Neutrophil (primary cell): ENCODE data around the gene SORCS1.

Experiments
- H3K27ac ChIP-seq: fragments of 200-600 bp; sonication (generic); 2 replicates; pipeline ENCODE4 v1.5.1; 2016; ENCODE audit warnings: mild to moderate bottlenecking, moderate library complexity
- H3K27me3 ChIP-seq: fragments of 200-600 bp; sonication (generic); 2 replicates; pipeline ENCODE4 v1.6.0; 2016; ENCODE audit warnings: mild to moderate bottlenecking
- H3K36me3 ChIP-seq: fragments of 200-600 bp; sonication (generic); 2 replicates; pipeline ENCODE4 v1.5.1; 2017
- H3K4me1 ChIP-seq, 2 experiments: fragments of 200-600 bp in 1 of 2; sonication (generic) in 1 of 2; 1 replicate in 1 of 2; 2 replicates in 1 of 2; pipeline versions ENCODE4 v1.5.1 to v1.6.1; 2013 to 2016; ENCODE audit warnings: low read depth in 1 of 2, low read length in 1 of 2, mild to moderate bottlenecking in 1 of 2, moderate library complexity in 1 of 2; ENCODE audit not compliant: control insufficient read depth in 1 of 2, insufficient read depth in 1 of 2
- H3K4me3 ChIP-seq, 2 experiments: fragments of 200-600 bp in 1 of 2; sonication (generic) in 1 of 2; 1 replicate in 1 of 2; 2 replicates in 1 of 2; pipeline ENCODE4 v1.5.1; 2013 to 2016; ENCODE audit warnings: low read depth in 1 of 2, low read length in 1 of 2, mild to moderate bottlenecking in 1 of 2, moderate library complexity in 1 of 2
- H3K9me3 ChIP-seq: fragments of 200-600 bp; sonication (generic); 2 replicates; pipeline ENCODE4 v1.5.1; 2016
- TF ChIP-seq, protein P1 (sequence below): fragments of 200-600 bp; sonication (generic); IDR thresholded peaks from 2 replicates; pipeline ENCODE4 v1.5.1; 2016; ENCODE audit warnings: antibody characterized with exemption

The SORCS1 gene

DNA sequence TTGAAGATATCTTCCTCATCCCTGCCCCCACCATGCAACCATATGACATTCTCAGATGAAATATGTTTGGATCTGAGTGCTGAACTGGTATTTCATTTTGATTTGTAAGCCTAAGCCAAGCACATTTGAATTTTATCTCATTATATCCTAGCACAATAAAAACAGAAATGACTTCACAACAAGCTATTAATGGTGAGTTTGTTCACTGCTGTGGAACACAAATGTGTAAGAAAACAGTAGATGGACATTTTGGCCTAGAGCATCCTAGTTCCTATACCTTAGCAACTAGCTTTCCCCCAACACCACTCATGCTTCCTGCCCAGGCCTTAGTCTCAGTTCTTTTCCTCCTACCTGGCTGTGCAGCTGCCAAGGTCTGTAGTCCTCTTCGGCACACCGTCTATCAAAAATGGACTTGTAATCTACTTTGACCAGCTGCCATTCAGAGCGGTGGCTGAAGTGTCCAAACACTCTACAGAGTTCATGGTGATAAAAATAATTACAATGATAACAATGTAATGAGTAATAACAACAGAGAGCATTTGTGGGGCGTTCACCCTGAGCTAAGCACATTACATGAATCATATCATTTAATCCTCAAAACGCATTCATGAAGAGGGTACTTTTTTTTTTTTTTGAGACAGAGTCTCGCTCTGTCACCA is 491.9 kb downstream of the SORCS1 start:
- no peak overlapping the region for H3K27ac ChIP-seq
- TF ChIP-seq, protein P1, sequence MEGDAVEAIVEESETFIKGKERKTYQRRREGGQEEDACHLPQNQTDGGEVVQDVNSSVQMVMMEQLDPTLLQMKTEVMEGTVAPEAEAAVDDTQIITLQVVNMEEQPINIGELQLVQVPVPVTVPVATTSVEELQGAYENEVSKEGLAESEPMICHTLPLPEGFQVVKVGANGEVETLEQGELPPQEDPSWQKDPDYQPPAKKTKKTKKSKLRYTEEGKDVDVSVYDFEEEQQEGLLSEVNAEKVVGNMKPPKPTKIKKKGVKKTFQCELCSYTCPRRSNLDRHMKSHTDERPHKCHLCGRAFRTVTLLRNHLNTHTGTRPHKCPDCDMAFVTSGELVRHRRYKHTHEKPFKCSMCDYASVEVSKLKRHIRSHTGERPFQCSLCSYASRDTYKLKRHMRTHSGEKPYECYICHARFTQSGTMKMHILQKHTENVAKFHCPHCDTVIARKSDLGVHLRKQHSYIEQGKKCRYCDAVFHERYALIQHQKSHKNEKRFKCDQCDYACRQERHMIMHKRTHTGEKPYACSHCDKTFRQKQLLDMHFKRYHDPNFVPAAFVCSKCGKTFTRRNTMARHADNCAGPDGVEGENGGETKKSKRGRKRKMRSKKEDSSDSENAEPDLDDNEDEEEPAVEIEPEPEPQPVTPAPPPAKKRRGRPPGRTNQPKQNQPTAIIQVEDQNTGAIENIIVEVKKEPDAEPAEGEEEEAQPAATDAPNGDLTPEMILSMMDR: no peak
- H3K27me3 ChIP-seq: no peaks in the 10 kb centered on the region
- no peak overlapping the region for H3K4me3 ChIP-seq
- no peaks in the 10 kb centered on the region for H3K9me3 ChIP-seq
- no peaks in the 10 kb centered on the region for H3K36me3 ChIP-seq
- no peaks in the 10 kb centered on the region for H3K4me1 ChIP-seq

DNA sequence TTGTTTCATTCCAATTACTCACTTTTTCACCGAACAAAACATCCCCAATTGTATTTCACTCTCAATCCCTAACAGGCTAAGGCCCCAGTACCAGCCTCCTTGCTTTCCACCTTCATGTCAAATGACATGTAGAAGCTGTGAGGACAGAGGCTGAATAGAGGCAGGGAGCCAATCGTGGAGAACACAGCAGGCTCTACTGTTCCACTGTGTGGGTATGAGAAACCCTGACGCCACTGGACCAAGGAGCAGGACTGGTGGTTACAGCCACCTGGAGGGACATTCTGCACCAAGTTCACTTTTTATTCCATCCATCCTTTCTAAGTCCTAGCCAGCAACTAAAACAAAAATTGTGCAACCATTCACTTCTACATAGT is 502.8 kb downstream of the SORCS1 start:
- Histone ChIP-seq H3K36me3 (no peaks in the 10 kb centered on the region), H3K4me1 (no peaks in the 10 kb centered on the region), H3K9me3 (no peaks in the 10 kb centered on the region), H3K27me3 (no peaks in the 10 kb centered on the region), H3K4me3 (no peak overlapping the region), H3K27ac (no peak overlapping the region)
- TF ChIP-seq, protein P1: no peak

DNA sequence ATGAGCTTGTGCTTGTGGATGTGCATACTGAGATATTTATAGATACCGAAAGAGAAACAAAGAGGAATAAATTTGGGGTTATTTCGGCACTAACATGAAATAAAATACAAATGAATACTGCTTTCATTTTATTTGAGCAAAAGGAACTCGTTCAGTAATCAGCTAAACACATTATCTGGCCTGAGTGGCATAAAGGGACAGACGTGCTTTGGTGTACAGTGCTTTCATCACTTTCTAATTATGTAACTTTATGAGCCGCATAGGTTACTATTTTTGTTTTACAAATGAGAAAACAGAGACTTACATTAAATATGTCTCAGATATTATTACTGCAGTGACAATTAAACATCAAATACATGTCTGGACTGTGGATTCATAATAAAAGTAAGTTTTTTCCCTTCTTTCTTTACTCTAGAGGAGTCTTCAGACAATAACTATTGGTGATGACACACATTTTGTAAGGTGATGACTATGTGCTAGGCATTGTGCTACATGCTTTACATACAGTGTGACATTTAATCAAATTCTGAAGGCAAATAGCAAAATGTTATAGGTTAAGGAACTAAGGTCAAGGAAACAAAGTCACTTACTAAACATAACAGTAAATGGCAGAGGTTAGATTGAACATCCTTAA is 503.3 kb downstream of the SORCS1 start:
- H3K27ac ChIP-seq: no peak overlapping the region
- no peaks in the 10 kb centered on the region for H3K4me1 ChIP-seq
- no peaks in the 10 kb centered on the region for H3K9me3 ChIP-seq
- H3K36me3 ChIP-seq: no peaks in the 10 kb centered on the region
- no peaks in the 10 kb centered on the region for H3K27me3 ChIP-seq
- no peak overlapping the region for H3K4me3 ChIP-seq
- TF ChIP-seq, protein P1: no peak

DNA sequence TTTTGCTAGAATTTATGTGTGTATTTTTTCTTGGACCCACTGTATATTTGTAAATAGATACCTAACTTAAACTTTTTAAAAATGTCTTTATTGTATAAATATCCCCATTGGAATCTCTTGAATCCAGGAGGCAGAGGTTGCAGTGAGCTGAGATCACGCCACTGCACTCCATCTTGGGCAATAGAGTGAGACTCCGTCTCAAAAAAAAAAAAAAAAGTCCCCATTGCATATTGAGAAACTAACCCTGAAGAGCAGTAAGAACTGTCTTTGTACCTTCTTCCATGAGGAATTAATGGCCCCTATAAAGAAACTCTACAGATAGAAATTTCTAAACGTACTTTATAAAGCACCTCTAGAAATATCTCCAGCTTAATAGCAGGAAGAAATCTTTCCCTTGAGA is 504.0 kb downstream of the SORCS1 start:
- Histone ChIP-seq H3K4me3 (no peak overlapping the region), H3K36me3 (no peaks in the 10 kb centered on the region), H3K27ac (no peak overlapping the region), H3K27me3 (no peaks in the 10 kb centered on the region), H3K4me1 (no peaks in the 10 kb centered on the region), H3K9me3 (no peaks in the 10 kb centered on the region)
- TF ChIP-seq, protein P1: no peak

DNA sequence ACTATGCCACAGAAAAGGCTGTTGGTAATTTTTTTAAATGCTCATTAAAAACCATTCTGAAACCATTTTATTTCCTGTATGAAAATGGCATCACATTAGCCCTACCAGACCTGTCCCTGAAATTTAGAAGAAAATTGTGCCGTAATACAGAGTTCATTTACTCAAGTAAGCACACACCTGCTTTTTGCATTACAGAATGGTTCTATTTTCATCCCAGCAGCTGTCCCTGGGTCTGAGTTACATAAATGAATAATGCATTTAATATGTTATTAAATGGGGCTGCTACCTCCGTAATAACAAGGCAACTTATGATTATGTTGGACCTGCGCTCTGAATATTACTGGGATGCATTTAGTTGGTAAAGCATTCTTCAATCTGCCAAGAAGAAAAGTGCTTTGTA is 508.9 kb downstream of the SORCS1 start:
- no peaks in the 10 kb centered on the region for H3K36me3 ChIP-seq
- TF ChIP-seq, protein P1: no peak
- no peak overlapping the region for H3K4me3 ChIP-seq
- H3K9me3 ChIP-seq: no peaks in the 10 kb centered on the region
- no peaks in the 10 kb centered on the region for H3K4me1 ChIP-seq
- H3K27me3 ChIP-seq: no peaks in the 10 kb centered on the region
- H3K27ac ChIP-seq: no peak overlapping the region
